NCI-H526 (cell line): ENCODE data around the gene NCF2.

Source experiments
- DNase-seq, 2 experiments: peaks; one replicate each; lab custom pipeline; 2025; lab: John Stamatoyannopoulos, UW

The NCF2 gene

GRCh38 chr1:183583466-183583865 lies 6.8 kb downstream of the NCF2 start:
- DNase-seq, result no peak

- no peak for DNase-seq
Observed at GRCh38 chr1:183582021-183582713, 8.1 kb downstream of the NCF2 start.

- DNase-seq, result peak; percentile 75 to 91
Observed at GRCh38 chr1:183580281-183580682, 10.0 kb downstream of the NCF2 start.

- DNase-seq, result no peak
Observed at GRCh38 chr1:183578856-183579255, 11.4 kb downstream of the NCF2 start.

DNA sequence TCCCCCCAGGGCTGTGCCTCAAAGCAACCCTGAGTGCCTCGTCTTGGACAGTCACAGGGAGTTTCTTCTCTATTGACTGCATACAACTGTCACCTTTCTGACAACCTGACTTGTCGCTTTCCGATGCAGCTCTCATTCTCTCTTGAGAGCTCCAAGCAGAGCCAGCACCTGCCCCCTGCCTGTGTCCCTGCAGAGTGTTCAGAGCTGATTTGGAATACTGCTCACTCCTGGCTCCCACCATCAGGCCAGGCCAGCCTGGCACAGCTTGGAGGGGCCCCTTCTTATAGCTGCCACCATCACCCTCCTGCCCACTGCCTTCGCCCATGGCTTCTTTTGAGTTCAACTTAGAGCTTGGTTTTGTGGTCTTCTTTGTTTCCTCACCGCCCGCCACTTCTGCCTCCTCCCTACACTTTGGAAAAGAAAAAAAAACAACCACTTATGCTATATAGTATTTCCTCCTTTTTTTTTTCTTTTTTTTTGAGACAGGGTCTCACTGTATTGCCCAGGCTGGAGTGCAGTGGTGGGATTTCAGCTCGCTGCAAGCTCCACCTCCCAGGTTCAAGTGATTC lies 12.3 kb downstream of the NCF2 start:
- DNase-seq, result no peak

DNA sequence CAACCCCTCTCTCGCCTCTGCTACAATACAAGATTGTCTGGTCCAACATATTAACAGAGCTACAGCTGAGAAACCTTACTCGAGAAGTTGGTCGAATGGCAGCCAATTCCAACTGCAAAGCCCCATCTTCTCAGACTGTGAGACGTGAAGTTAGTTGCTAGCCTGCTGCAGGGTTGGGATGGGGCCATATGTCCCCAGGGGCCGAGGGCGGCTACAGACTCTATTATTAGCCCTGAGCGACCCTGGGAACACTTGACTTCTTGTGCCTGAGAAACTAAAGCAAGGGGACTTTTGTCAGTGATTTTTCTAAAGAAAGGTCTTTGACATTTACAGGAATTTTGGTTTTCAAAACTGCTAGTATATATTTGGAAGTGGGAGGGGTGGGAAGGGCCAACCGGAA lies 13.7 kb downstream of the NCF2 start:
- DNase-seq, result no peak

- no peak for DNase-seq
Observed at GRCh38 chr1:183575606-183576005, 14.7 kb downstream of the NCF2 start.

- DNase-seq, result no peak
Observed at GRCh38 chr1:183572721-183573120, 17.5 kb downstream of the NCF2 start.

DNA sequence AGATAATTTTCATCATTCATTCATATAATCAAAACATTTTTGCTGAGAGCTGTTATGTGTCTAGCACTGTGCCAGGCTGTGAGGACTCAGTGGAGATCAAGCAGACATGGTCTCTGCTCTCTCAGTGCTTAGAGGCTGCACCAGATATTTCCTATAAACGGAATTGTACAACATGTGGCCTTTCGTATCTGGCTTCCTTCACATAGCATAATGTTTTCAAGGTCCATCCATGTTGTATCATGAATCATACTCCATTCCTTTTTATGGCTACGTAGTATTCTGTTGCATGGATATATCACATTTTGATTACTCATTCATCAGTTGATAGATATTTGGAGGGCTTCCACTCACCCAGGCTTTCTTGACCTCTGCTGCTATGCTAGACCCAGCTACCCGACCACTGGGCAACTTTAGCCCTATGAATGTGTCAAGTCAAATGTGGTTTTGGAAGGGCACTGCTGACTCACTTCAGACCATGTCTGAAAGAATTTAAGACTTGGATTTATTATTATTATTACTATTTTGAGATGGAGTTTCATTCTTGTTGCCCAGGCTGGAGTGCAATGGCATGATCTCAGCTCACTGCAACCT lies 18.5 kb downstream of the NCF2 start:
- DNase-seq, result no peak

DNA sequence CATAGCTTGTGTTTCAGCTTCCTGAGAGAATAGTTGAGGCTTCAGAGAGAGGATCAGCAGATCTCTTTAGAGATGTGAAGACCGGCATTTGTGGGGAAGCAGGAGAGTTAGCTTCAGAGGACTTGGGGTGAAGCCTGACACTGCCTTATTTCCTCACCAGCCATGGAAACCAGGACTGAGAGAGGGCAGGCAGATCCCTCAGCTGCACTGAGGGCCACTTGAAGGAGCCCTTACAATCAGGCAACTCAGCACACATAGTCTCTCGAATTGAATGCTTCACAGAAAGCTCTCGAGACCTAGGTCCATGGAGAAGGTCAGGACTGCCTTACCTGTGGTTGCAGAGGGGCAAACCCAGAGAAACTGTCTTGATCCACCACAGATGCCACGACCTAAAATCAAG lies 19.8 kb downstream of the NCF2 start:
- no peak for DNase-seq

- DNase-seq, result no peak
Observed at GRCh38 chr1:183569801-183570200, 20.5 kb downstream of the NCF2 start.

DNA sequence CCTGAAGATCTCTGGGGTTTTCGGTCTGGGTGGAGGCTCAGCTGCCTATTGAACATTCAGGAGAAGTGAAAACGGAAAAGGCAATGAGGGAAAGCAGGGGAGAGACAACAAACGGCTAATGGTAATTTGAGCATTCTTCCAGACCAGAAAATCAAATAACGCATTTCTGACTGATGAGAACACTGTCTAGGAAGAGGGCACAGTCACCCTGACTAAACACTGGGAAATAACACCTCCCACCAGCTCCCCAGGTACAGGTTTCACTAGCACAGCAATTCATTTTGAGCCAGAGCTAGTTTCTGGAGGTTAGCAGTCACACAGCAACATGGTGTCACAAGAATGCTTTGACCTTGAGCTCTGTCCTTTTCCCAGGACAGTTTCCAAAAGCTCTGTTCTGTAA lies 21.1 kb downstream of the NCF2 start:
- no peak for DNase-seq

- no peak for DNase-seq
Observed at GRCh38 chr1:183568176-183569021, 21.9 kb downstream of the NCF2 start.

DNA sequence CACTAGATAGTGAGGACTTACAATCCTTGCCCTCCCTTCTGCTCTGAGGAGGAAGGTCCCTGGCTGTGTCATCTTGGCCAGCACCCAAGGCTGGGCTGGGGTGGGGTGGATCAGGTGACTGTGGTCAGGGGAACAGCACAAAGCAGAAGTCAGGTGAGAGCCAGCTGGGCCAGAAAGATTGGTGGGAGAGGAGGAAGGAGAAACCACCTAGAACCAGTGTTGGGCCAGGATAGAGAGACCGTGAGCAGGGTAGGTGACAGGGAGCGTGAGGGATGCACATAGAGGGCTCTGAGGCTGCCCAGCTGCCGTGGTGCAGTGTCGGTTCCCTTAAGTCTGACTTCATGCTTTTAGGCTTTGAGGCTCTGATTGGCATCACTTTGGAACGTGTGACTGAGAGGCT lies 22.7 kb downstream of the NCF2 start:
- no peak for DNase-seq

DNA sequence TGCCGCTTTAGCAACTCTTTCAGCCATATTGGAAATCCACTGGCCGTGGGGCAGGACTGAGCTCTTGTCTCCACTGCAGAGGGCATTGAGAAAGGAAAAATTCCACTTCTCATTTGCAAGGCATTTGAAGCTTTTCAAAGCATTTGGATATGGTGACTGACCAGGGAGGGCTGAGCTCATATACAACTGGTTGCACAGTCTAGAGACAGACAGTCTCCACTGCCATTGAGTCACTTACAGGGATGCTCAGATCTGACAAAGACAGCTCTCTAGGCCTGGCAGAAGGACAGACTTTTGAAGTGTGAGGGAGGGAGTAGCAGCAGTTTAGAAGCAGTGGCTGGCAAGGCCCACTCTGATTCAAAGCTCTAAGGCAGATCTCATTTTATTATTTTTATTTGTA lies 24.2 kb downstream of the NCF2 start:
- DNase-seq, result no peak

DNA sequence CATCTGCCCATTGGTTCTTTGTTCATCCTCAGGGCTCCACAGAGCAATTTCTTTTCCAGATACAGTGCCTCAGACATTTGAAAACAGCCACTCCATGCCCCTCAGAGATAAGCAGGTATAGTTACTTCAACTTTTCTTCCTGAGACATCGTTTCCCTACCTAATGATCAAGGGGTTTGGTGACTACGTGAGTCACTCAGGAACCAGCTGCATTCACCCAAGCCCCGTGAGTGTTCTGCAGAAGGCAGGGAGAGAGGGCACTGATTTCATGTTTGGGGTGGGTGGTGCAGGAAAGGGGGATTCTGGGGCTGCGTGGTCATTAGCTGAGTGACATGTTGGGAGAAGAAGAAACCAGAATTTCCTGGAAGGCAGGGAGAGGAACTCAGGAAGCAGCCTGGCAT lies 25.0 kb downstream of the NCF2 start:
- DNase-seq, result no peak

GRCh38 chr1:183562701-183563100 lies 27.6 kb downstream of the NCF2 start:
- DNase-seq, result no peak

GRCh38 chr1:183559061-183559460 lies 31.2 kb downstream of the NCF2 start:
- DNase-seq, result no peak

DNA sequence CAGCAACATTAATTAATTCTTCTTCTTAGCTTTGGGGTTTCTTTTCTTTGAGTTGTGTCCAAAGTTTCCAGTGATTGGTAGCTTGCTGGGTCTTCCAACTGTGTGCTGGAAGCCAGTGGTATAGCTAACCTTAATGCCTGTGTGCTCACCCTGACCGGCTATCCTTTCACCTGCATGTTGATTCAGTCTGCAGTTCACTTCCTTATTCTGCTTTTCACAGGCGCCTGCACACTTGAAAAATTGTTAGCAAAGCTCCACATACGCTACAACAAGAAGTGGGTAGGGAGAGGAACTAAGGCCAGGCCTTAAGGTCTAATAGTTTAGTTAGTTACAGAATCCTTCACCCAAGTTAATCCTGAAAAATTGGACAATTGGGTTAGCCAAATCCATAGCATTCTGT lies 35.7 kb downstream of the NCF2 start:
- no peak for DNase-seq

- no peak for DNase-seq
Observed at GRCh38 chr1:183553764-183554163, 36.5 kb downstream of the NCF2 start.

- DNase-seq, result no peak
Observed at GRCh38 chr1:183553331-183553730, 36.9 kb downstream of the NCF2 start.

DNA sequence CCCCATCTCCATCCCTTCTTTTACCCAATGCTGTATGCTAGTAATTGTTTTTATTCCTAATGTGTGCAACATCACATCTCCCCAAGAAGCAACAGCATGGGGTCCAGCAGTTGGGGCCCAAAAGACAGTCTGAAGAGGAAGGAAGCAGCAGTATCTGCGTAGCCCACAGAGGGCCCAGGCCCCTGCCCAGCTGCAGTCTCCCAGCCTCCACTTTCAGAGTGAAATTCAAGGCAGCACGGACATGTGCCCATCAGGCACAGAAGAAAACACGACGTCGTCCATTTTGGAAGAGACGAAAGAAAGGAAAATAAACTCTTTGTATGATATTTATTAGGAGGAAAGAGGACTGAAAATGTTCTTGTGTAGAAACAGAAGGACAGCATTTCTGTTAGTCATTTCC lies 37.4 kb downstream of the NCF2 start:
- no peak for DNase-seq

GRCh38 chr1:183552441-183552840 lies 37.8 kb downstream of the NCF2 start:
- DNase-seq, result no peak
